Measurements from ENCODE around the gene DYNC1H1. TPM values are rescaled to one million over a fixed set of nuclear protein-coding genes. Genes with fewer than 3 reads are reported as not detected.

The DYNC1H1 gene
- total RNA-seq, 1 experiment from 2014 or later = 438 TPM

GRCh38 chr14:102079700-102079979 lies 115.3 kb downstream of the DYNC1H1 start:
- ChIA-PET CTCF (interaction anchor here (1.5 kb wide), 1 partner anchor 17 kb away, joined by 4 read pairs; no protein-coding TSS in a partner anchor), POLR2A (no interaction called here)
- H3K4me1 Mint-ChIP-seq = peaks cover 19% of the 10 kb centered on the region
- TF ChIP-seq AFF4 (CRISPR knock-in tag; IDR thresholded peaks at IDR 0.05; ENCODE audit: borderline replicate concordance) (no peak), ZBTB21 (CRISPR knock-in tag; IDR thresholded peaks at IDR 0.05; ENCODE audit: borderline replicate concordance) (no peak), ZNF232 (CRISPR knock-in tag; IDR thresholded peaks at IDR 0.05) (no peak), ZNF263 (CRISPR knock-in tag; IDR thresholded peaks at IDR 0.05; ENCODE audit: low read depth) (no peak), NFATC4 (CRISPR knock-in tag; IDR thresholded peaks at IDR 0.05) (no peak), EMX1 (CRISPR knock-in tag; IDR thresholded peaks at IDR 0.05) (no peak), TEAD4 (CRISPR knock-in tag; IDR thresholded peaks at IDR 0.05) (no peak), NFYB (CRISPR knock-in tag; conservative IDR thresholded peaks at IDR 0.05; ENCODE audit: low read depth) (no peak), PRDM15 (CRISPR knock-in tag; IDR thresholded peaks at IDR 0.05) (no peak), NR3C1 (CRISPR knock-in tag; conservative IDR thresholded peaks at IDR 0.05; ENCODE audit: low read depth) (no peak), E2F1 (CRISPR knock-in tag; IDR thresholded peaks at IDR 0.05) (no peak), TP53 (CRISPR knock-in tag; IDR thresholded peaks at IDR 0.05) (no peak), MLX (CRISPR knock-in tag; IDR thresholded peaks at IDR 0.05) (no peak)
- ATAC-seq (no peak), DNase-seq (ENCODE audit: low spot score) (no peak)
- peak overlapping the region; percentile 53; the same call in 1 of the 2 replicates for H3K27ac Mint-ChIP-seq
- H3K36me3 Mint-ChIP-seq = peaks cover 67% of the 10 kb centered on the region
- no peaks in the 10 kb centered on the region; the same call in 1 of the 2 replicates for H3K9me3 Mint-ChIP-seq
- no peak overlapping the region for H3K4me3 Mint-ChIP-seq
- H3K27me3 Mint-ChIP-seq (ENCODE audit: low read depth) = no peaks in the 10 kb centered on the region

- Mint-ChIP-seq H3K9me3 (no peaks in the 10 kb centered on the region), H3K4me1 (peaks cover 27% of the 10 kb centered on the region), H3K36me3 (peaks cover 73% of the 10 kb centered on the region), H3K27me3 (ENCODE audit: low read depth) (no peaks in the 10 kb centered on the region), H3K27ac (peak overlapping the region; percentile 71), H3K4me3 (no peak overlapping the region)
- DNase-seq (ENCODE audit: low spot score) = no peak
- no peak for ATAC-seq
- ChIA-PET POLR2A (no interaction called here), CTCF (interaction anchor here (1.5 kb wide), 1 partner anchor 16 kb away, joined by 4 read pairs; no protein-coding TSS in a partner anchor)
- TF ChIP-seq SP1 (CRISPR knock-in tag; conservative IDR thresholded peaks at IDR 0.05) (no peak), ESRRA (CRISPR knock-in tag; IDR thresholded peaks at IDR 0.05; ENCODE audit: borderline replicate concordance) (no peak), ZNF317 (CRISPR knock-in tag; IDR thresholded peaks at IDR 0.05; ENCODE audit: borderline replicate concordance, low read depth) (no peak), FOXJ3 (CRISPR knock-in tag; IDR thresholded peaks at IDR 0.05; ENCODE audit: borderline replicate concordance) (no peak), ATF6 (CRISPR knock-in tag; IDR thresholded peaks at IDR 0.05) (no peak), IRF1 (CRISPR knock-in tag; IDR thresholded peaks at IDR 0.05) (no peak), NFATC4 (CRISPR knock-in tag; IDR thresholded peaks at IDR 0.05) (no peak), SMAD4 (CRISPR knock-in tag; IDR thresholded peaks at IDR 0.05) (no peak), ZSCAN18 (CRISPR knock-in tag; IDR thresholded peaks at IDR 0.05) (no peak)
Observed at GRCh38 chr14:102080183-102081080, 116.1 kb downstream of the DYNC1H1 start.
